Activated effector memory CD4-positive, alpha-beta T cell treated with Interleukin-2 at 50 U/mL for 16 hours (primary cell): Measurements from ENCODE around the gene KCTD5.
"Not testable (repeated sequence)": the region's sequence is repeated elsewhere in the genome, so short reads cannot be mapped to it uniquely, and the experiment has no call there.

ENCODE experiments used
- DNase-seq: peaks from one replicate; pipeline ENCODE4 v3.0.0-alpha.2; 2020

The KCTD5 gene

GRCh38 chr16:2673066-2673999, 9.0 kb upstream of the KCTD5 start:
- peak; percentile 96 for DNase-seq

DNA sequence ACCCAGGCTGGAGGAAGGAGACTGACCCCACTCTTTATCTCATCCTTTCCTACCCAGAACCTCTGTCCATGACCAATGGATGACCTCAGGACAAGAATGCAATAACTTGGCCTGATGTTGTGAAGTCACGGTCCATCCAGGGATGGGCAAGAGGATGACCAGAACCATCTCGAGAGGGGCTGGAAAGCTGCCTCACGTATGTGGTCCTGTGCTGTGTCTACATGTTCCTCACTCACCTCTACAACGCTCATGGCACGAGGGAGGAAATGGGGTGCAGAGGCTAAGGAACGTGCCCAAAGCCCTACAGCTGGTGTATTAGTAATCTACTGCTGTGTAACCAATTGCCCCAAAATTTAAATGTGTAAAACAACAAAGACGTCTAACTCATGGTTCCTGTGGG, 7.3 kb upstream of the KCTD5 start:
- no peak for DNase-seq

- DNase-seq: no peak
Measured at GRCh38 chr16:2675714-2676113, 6.6 kb upstream of the KCTD5 start.

DNA sequence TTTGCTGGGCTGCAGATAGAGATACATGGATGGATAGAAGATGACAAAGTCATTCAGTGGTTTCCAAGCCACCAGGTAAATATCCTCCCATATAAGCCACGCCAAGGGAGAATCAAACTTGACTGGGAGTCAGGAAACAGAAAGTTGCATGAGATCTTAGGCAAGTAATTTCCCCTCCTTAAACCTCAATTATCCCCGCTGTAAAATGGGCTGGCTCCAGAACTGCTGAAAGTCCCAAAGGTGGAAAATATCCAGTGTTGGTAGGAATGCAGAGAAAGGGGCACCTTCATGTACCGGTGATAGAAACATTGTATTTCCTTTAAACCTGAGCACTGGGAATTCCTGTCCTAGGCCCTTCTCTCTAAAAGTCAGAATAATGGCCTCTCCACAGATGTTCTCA, 5.4 kb upstream of the KCTD5 start:
- not testable (repeated sequence) for DNase-seq

- not testable (repeated sequence) for DNase-seq
Measured at GRCh38 chr16:2678206-2678965, 3.9 kb upstream of the KCTD5 start.

- DNase-seq: not testable (repeated sequence)
Measured at GRCh38 chr16:2679902-2680301, 2.4 kb upstream of the KCTD5 start.

- not testable (repeated sequence) for DNase-seq
Measured at GRCh38 chr16:2680360-2680759, 2.0 kb upstream of the KCTD5 start.

DNA sequence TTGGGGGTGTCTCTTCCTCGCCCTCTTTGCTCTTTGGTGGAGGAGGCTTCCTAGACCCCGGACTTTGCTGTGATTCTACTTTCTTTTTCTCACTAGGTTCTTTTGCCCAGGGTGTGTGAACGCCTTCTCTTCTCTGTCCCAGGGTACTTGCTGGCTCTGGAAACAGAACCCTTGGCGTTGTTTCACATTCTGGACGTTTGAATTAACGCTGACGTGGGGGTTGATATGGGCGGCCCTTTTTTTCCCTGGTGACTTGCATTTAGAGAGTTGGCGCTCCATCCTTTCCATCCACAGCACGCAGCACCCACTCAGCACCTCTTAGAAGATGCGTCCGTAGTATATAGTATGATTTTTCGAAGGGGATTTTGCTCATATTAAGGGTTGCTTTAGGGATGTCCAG, 718 bp downstream of the KCTD5 start:
- DNase-seq: not testable (repeated sequence)

- DNase-seq: not testable (repeated sequence)
Measured at GRCh38 chr16:2686075-2686474, 3.8 kb downstream of the KCTD5 start.

GRCh38 chr16:2686912-2687507, 4.7 kb downstream of the KCTD5 start:
- no peak for DNase-seq

DNA sequence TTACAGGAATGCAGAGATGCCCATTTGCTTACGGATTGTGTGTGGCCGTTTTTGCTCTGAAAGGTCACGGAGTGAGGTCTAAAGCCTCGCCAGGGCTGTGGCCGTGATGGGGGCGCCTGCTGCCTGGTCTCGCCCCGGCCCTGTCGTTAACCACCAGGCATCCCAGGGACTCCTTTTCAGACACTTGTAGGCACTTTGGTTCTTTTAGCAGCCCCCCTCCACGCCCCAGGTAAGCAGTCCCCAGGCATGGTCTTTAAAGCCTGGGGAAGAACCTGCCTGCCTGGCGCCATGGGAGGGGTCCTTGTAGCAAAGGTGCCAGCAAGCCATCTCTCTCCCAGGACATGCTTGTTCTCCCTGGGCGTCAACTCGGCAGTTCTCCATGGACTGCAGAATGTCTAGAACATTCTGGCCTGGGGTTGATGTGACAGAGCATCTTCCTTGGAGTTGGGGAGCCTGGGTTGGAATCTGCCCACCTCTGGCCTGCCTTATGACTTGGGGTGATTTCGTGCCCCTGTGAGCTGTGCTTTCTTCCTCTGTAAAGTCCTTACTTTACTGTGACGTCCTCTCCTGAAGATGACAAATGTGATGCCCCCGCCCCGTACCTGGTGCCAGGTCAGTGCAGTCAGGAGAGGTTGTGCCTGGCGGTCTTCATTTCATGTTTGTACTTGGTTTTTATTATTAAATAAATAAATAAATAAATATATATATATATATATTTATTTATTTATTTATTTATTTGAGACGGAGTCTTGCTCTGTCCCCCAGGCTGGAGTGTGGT, 5.4 kb downstream of the KCTD5 start:
- no peak for DNase-seq

DNA sequence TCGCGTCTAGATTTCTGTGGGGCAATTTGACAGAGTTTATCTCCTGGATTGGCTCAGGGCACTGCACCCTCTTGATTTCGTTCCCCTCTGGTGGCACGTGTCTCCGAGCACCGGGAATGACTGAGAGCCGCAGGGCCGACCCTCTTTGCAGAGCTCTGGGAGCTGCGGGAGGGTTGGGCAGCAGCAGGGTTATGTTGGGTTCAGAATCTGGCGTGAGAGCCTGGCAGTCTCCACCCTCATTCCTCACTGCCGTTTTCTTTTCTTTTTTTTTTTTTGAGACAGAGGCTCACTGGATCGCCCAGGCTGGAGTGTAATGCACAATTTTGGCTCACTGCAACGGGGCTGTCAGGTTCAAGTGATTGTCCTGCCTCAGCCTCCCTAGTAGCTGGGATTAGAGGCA, 7.1 kb downstream of the KCTD5 start:
- DNase-seq: not testable (repeated sequence)

GRCh38 chr16:2689968-2690801, 7.9 kb downstream of the KCTD5 start:
- no peak for DNase-seq

DNA sequence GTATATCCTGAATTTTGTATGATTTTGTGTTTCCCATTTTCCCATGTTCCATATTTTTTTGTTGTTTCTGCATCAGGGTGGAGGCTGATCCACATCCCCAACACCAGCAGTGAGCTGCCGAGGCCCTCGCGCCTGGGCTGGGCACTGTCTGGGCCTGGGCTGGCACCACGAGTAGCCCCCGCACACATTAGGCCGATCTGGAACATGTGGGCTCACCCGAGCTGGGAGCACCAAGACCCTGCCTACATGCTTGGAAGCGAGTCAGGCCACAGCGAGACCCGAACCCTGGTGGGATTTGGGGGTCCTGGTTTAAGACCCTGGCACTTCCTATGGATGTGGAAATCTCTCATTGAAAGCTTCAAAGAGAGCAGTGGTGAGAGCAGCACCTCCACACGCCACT, 8.5 kb downstream of the KCTD5 start:
- no peak for DNase-seq

- no peak for DNase-seq
Measured at GRCh38 chr16:2691491-2692248, 9.3 kb downstream of the KCTD5 start.

DNA sequence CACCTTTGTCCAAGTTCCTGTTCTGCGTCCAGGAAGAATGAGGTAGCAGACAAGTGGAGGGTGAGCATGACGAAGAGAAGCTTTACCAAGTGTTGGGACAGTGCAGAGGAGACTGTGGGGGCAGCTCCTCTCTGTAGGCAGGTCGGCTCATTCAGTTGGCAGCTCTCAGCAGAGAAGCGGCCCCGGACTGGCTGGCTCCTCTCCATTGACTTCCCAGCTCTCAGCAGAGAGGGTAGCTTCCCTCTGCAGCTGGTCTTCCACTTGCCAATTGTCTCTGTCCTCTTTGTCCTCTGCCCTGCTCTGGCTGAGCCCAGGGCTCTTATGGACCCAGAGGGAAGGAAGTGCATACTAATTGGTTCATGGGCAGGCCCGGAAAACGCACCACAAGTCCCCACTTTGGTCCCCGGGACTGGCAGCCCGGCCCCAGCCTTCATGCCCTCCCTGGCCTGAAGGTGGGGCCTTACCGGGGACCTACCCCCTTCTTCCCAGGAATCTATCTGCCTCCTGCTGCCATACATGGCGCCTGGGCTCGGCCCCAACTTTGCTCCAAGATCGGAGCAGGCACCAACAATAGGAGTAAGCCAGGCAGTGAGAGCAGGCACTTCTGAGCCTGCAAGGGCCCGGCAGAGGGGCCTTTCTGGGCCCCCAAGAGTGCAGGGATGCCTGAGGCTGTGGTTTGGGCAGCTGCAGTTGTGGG, 10.1 kb downstream of the KCTD5 start:
- DNase-seq: no peak

GRCh38 chr16:2692948-2693651, 10.8 kb downstream of the KCTD5 start:
- DNase-seq: no peak

GRCh38 chr16:2696601-2697250, 14.4 kb downstream of the KCTD5 start:
- DNase-seq: not testable (repeated sequence)

GRCh38 chr16:2697401-2697948, 15.2 kb downstream of the KCTD5 start:
- DNase-seq: no peak
